Mucosa of descending colon (tissue), 3 donors: Measurements from ENCODE around the gene ACTN4. TPM values are rescaled to one million over a fixed set of nuclear protein-coding genes. Genes with fewer than 3 reads are reported as not detected.
A peak's percentile ranks its signal among the peaks of the same experiment; 100 is the strongest.
"Not testable (repeated sequence)": the region's sequence is repeated elsewhere in the genome, so short reads cannot be mapped to it uniquely, and the experiment has no call there.

ENCODE experiments used
- ATAC-seq: fragments of 200-7000 bp; cut with Tn5 transposase; one replicate; pipeline ENCODE4 v1.9.1; 2020; ENCODE audit warnings: mild to moderate bottlenecking, moderate library complexity
- DNase-seq, 3 donors: peaks; one replicate each; pipeline ENCODE4 v3.0.0-alpha.2; 2020
- H3K36me3 ChIP-seq: fragments of 200-600 bp; one replicate; pipeline ENCODE4 v1.8.0; 2021; ENCODE audit warnings: low read depth, mild to moderate bottlenecking
- H3K4me1 ChIP-seq: fragments of 200-600 bp; one replicate; pipeline ENCODE4 v1.8.0; 2021; ENCODE audit warnings: low read depth, mild to moderate bottlenecking
- H3K4me3 ChIP-seq: fragments of 200-600 bp; one replicate; pipeline ENCODE4 v1.8.0; 2021; ENCODE audit warnings: mild to moderate bottlenecking
- H3K9me3 ChIP-seq: fragments of 200-600 bp; one replicate; pipeline ENCODE4 v1.8.0; 2021; ENCODE audit warnings: mild to moderate bottlenecking
- CTCF ChIP-seq: fragments of 200-600 bp; IDR thresholded peaks from one replicate; pipeline ENCODE4 v1.8.0; 2022; ENCODE audit warnings: antibody characterized with exemption, mild to moderate bottlenecking
- intact Hi-C, 2 donors: fragments of 100-400 bp; cut with DNase I in 1 of 2; cut with micrococcal nuclease in 1 of 2; formaldehyde crosslinking; loops; one replicate each; pipeline versions ENCODE4 v1.11.0 to v1.11.1; 2022; cut with DNase I, micrococcal nuclease
- total RNA-seq, 3 donors: library from RNA; stranded (reverse); fragmentation: NEBNext Ultra II Directional in 2 of 3; extraction: Animal tissue kit (Norgen Biotek cat#: 25700) in 2 of 3; gene quantifications; one replicate each; pipeline versions ENCODE4 v1.2.1 to v1.2.4, GENCODE V29; 2021 to 2023
- donor health status: DM: no; HTN: no; CAD: no; lungs with moderate emphysema.
- donor health status: DM: no; HTN: no; CAD: no.
- donor health status: DM: no; HTN: yes; CAD: no.

The ACTN4 gene
- total RNA-seq, 3 donors from 2014 or later: 566 to 1,080 (median 1,014) TPM

DNA sequence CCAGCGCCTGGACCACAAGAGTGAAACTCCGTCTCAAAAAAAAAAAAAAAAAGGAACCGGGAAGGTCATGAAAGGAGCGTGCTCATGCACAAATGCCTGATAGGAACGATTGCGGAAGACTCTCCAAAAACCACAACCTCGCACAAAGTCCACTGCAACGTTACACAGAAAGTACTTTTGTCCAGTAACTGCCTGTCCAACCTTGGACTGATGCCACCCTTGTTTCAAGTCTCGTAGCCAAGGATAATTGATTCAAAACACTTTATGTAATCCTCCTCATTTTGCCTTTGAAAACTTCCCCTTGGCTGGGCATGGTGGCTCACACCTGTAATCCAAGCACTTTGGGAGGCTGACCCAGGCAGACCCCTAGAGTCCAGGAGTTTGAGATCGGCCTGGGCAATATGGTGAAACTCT lies 112.1 kb downstream of the ACTN4 start:
- Histone ChIP-seq H3K36me3 (no peaks in the 10 kb centered on the region), H3K9me3 (no peaks in the 10 kb centered on the region), H3K4me1 (no peaks in the 10 kb centered on the region), H3K4me3 (no peak overlapping the region)
- DNase-seq (peak in 1 of 3 donors; percentile 77), ATAC-seq (peak; percentile 95)
- intact Hi-C loops: no loop called here
- no peak for TF ChIP-seq CTCF

DNA sequence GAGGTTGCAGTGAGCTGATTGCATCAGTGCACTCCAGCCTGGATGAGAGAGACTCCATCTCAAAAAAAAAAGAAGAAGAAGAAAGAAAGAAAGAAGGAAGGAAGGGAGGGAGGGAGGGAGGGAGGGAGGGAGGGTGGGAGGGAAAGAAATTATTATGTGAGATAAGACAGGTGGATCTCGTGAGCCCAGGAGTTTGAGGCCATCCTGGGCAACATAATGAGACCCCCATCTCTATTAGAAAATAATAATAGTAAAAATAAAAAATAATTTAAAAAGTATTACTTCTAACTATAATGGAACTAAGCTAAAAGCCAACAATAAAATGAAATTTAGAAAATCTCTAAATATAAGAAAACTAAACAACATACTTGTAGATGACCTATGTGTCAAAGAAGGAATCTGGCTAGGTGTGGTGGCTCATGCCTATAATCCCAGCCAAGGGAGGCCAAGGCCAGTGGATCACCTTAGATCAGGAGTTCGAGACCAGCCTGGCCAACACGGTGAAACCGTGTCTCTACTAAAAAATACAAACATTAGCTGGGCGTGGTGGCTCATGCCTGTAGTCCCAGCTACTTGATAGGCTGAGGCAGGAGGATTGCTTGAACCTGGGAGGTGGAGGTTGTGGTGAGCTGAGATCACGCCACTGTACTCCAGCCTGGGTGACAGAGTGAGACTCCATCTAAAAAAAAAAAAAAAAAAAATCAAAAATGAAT lies 113.5 kb downstream of the ACTN4 start:
- not testable (repeated sequence) for ATAC-seq

DNA sequence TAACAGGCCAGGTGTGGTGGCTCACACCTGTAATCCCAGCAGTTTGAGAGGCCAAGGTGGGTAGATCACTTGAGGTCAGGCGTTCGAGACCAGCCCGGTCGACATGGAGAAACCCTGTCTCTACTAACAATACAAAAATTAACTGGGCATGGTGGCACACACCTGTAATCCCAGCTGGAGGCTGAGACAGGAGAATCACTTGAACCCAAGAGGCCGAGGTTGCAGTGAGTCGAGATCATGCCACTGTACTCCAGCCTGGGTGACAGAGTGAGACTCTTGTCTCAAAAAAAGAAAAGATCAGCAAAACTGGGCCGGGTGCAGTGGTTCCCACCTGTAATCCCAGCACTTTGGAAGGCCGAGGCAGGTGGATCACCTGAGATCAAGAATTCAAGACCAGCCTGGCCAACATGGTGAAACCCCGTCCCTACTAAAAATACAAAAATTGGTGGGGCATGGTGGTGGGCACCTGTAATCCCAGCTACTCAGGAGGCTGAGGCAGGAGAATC lies 114.5 kb downstream of the ACTN4 start:
- intact Hi-C loops: not testable (repeated sequence)

More for the DNA sequence above, 113.5 kb downstream of the ACTN4 start:
- H3K9me3 ChIP-seq, H3K36me3 ChIP-seq, H3K4me3 ChIP-seq, intact Hi-C loops, H3K4me1 ChIP-seq, DNase-seq: not testable (repeated sequence)

GRCh38 chr19:38763795-38764220 lies 116.4 kb downstream of the ACTN4 start:
- no peak for TF ChIP-seq CTCF
- no peaks in the 10 kb centered on the region for H3K4me1 ChIP-seq
- no peak overlapping the region for H3K4me3 ChIP-seq
- no peak for DNase-seq
- intact Hi-C loops: no loop called here
- H3K9me3 ChIP-seq: no peaks in the 10 kb centered on the region
- no peaks in the 10 kb centered on the region for H3K36me3 ChIP-seq
- ATAC-seq: no peak

More for the DNA sequence above, 114.5 kb downstream of the ACTN4 start:
- H3K9me3 ChIP-seq, H3K4me1 ChIP-seq, H3K36me3 ChIP-seq, ATAC-seq, H3K4me3 ChIP-seq, DNase-seq: not testable (repeated sequence)

- intact Hi-C loops: no loop called here
- no peak for ATAC-seq
- Histone ChIP-seq H3K36me3 (no peaks in the 10 kb centered on the region), H3K9me3 (no peaks in the 10 kb centered on the region), H3K4me1 (peaks cover 4% of the 10 kb centered on the region), H3K4me3 (no peak overlapping the region)
- DNase-seq: no peak
- TF ChIP-seq CTCF: no peak
Observed at GRCh38 chr19:38765214-38765613, 117.8 kb downstream of the ACTN4 start.

- Histone ChIP-seq H3K36me3 (no peaks in the 10 kb centered on the region), H3K4me1 (peaks cover 4% of the 10 kb centered on the region), H3K9me3 (no peaks in the 10 kb centered on the region), H3K4me3 (no peak overlapping the region)
- no peak for ATAC-seq
- no peak for DNase-seq
- intact Hi-C loops: no loop called here
- no peak for TF ChIP-seq CTCF
Observed at GRCh38 chr19:38766276-38767047, 119.0 kb downstream of the ACTN4 start.
